Activated naive CD8-positive, alpha-beta T cell (primary cell): ENCODE measurements around the gene ZNF497.
"Not testable (repeated sequence)": the region's sequence is repeated elsewhere in the genome, so short reads cannot be mapped to it uniquely, and the experiment has no call there.

Experiments used
- H3K27ac Mint-ChIP-seq: one replicate; pipeline ENCODE4 v1.8.0; 2021; ENCODE audit warnings: mixed read lengths
- H3K27me3 Mint-ChIP-seq: one replicate; pipeline ENCODE4 v1.8.0; 2021; ENCODE audit warnings: mixed read lengths
- H3K36me3 Mint-ChIP-seq: one replicate; pipeline ENCODE4 v1.8.0; 2021; ENCODE audit warnings: mixed read lengths
- H3K4me1 Mint-ChIP-seq: one replicate; pipeline ENCODE4 v1.8.0; 2021; ENCODE audit warnings: low read depth, mixed read lengths
- H3K4me3 Mint-ChIP-seq: one replicate; pipeline ENCODE4 v1.8.0; 2021; ENCODE audit warnings: mild to moderate bottlenecking, mixed read lengths
- H3K9me3 Mint-ChIP-seq: one replicate; pipeline ENCODE4 v1.8.0; 2021; ENCODE audit warnings: low read depth, mixed read lengths

ZNF497 gene

DNA sequence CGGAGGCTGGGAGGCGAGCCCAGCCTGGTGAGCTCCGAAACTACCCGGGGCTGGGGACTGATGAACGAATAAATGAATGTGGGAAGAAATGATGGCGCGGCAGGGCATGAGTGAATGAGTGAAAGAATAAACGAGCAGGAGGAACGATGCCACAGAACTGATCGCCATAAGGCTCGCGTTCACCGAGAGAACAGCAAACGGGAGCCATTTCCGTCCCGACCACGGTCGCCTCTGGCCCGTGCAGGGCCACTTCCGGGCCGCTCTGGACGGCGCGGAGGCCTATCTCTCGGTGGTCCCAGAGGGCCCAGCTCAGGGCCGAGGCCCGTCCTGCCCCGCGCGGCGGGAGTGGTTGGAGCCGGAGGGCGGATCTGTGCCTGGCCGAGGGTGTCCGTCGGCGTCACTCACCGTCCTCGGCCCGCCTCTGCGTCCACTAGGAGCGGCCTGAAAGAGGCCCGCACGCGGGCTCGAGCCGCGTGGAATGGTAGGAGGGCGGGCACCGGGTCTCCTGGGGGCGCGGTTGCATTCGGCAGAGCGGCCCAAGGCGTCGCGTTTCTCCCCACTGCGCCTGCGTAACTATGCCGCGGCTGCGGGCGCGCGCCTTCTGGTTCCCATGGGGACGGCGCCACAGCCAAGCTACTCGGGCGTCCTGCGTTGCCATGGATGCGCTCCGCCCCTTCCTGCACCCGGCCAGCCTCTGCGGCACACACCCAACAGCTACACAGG lies at the start of gene ZNF497:
Gene ZNF497 (minus strand): TSS at position 480 of the 723 bp plus-strand sequence. CDS start 5,116 bp downstream, outside the sequence.
- Mint-ChIP-seq H3K4me1 (peaks cover 13% of the 10 kb centered on the region), H3K27me3 (no peaks in the 10 kb centered on the region), H3K36me3 (no peaks in the 10 kb centered on the region), H3K4me3 (peak within 1 kb of the TSS; percentile 96), H3K27ac (peak within 1 kb of the TSS; percentile 96), H3K9me3 (no peaks in the 10 kb centered on the region)

DNA sequence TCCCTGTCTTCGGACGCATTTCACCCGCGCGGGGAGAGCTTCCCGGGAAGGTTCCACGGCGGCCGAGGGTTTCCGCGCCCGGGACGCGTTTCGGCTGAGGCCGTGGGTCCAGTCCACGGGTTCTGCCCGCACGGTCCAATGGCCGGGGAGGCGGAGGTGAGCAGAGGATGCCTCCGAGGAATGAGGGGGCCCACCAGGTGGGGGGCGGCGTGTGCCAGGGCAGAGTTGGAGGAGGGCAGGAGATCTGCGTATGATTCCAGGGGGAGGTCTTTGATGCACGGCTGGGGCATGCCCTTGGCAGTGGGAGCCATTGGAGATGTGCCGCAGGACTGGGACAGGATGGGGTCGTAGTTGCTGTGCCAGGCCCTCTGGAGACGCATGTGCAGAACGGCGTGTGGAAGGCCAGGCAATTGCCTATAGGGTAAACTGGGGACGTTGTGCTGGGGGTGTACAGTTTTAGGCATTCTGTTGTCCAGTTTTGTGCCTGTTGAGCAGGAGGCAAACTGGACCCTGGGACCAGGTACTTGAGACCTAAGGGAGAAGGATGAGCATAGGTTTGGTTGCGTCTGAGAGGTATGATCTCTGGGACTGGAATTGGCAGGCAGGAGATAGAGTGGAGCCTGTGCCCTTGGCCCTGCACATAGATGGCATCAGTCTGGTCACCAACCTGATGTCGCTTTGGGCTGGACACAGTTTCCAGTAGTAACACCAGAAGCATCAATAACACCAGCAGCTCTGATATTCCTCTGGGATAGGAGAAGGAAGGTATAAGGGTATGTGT lies 46.6 kb upstream of the ZNF497 start:
- H3K4me1 Mint-ChIP-seq = peaks cover 30% of the 10 kb centered on the region
- peak overlapping the region; percentile 75 for H3K27ac Mint-ChIP-seq

GRCh38 chr19:58408152-58409009 lies 45.8 kb upstream of the ZNF497 start, which contains the start of gene ZNF584:
ZNF584 (plus strand) TSS chr19:58408649; CDS start chr19:58409148, 499 bp downstream.
- H3K36me3 Mint-ChIP-seq = peaks cover 2% of the 10 kb centered on the region
- no peaks in the 10 kb centered on the region for H3K27me3 Mint-ChIP-seq
- no peaks in the 10 kb centered on the region for H3K9me3 Mint-ChIP-seq
- peaks cover 32% of the 10 kb centered on the region for H3K4me1 Mint-ChIP-seq
- peak within 1 kb of the TSS; percentile 95 for H3K4me3 Mint-ChIP-seq
- H3K27ac Mint-ChIP-seq = peak within 1 kb of the TSS; percentile 86

More for the DNA sequence above, 46.6 kb upstream of the ZNF497 start:
- H3K9me3 Mint-ChIP-seq = no peaks in the 10 kb centered on the region
- peaks cover 2% of the 10 kb centered on the region for H3K36me3 Mint-ChIP-seq
- no peaks in the 10 kb centered on the region for H3K27me3 Mint-ChIP-seq
- H3K4me3 Mint-ChIP-seq = peak overlapping the region; percentile 95

GRCh38 chr19:58407658-58408151 lies 45.2 kb upstream of the ZNF497 start:
- peaks cover 31% of the 10 kb centered on the region for H3K4me1 Mint-ChIP-seq
- no peaks in the 10 kb centered on the region for H3K9me3 Mint-ChIP-seq
- H3K27me3 Mint-ChIP-seq = no peaks in the 10 kb centered on the region
- peak overlapping the region; percentile 86 for H3K27ac Mint-ChIP-seq
- H3K4me3 Mint-ChIP-seq = peak overlapping the region; percentile 95
- no peaks in the 10 kb centered on the region for H3K36me3 Mint-ChIP-seq

- no peaks in the 10 kb centered on the region for H3K9me3 Mint-ChIP-seq
- H3K27ac Mint-ChIP-seq = peak overlapping the region; percentile 86
- peak overlapping the region; percentile 95 for H3K4me3 Mint-ChIP-seq
- H3K4me1 Mint-ChIP-seq = peaks cover 31% of the 10 kb centered on the region
- H3K27me3 Mint-ChIP-seq = no peaks in the 10 kb centered on the region
- H3K36me3 Mint-ChIP-seq = no peaks in the 10 kb centered on the region
Observed at GRCh38 chr19:58406818-58407657, 44.5 kb upstream of the ZNF497 start.

- peaks cover 30% of the 10 kb centered on the region for H3K4me1 Mint-ChIP-seq
- not testable (repeated sequence) for H3K27ac Mint-ChIP-seq, H3K4me3 Mint-ChIP-seq, H3K9me3 Mint-ChIP-seq, H3K36me3 Mint-ChIP-seq, H3K27me3 Mint-ChIP-seq
Observed at GRCh38 chr19:58403920-58404478, 41.4 kb upstream of the ZNF497 start.

- no peaks in the 10 kb centered on the region for H3K9me3 Mint-ChIP-seq
- no peak overlapping the region for H3K27ac Mint-ChIP-seq
- H3K36me3 Mint-ChIP-seq = no peaks in the 10 kb centered on the region
Observed at GRCh38 chr19:58401840-58402421, 39.4 kb upstream of the ZNF497 start.

GRCh38 chr19:58400916-58401839 lies 38.6 kb upstream of the ZNF497 start:
- Mint-ChIP-seq H3K27ac (peak overlapping the region; percentile 68), H3K4me3 (peak overlapping the region; percentile 89), H3K9me3 (no peaks in the 10 kb centered on the region), H3K27me3 (no peaks in the 10 kb centered on the region), H3K36me3 (no peaks in the 10 kb centered on the region), H3K4me1 (peaks cover 13% of the 10 kb centered on the region)

More at GRCh38 chr19:58401840-58402421, 39.4 kb upstream of the ZNF497 start:
- peak overlapping the region; percentile 89 for H3K4me3 Mint-ChIP-seq
- peaks cover 20% of the 10 kb centered on the region for H3K4me1 Mint-ChIP-seq
- H3K27me3 Mint-ChIP-seq = no peaks in the 10 kb centered on the region

- H3K4me1 Mint-ChIP-seq = peaks cover 15% of the 10 kb centered on the region
- H3K27ac Mint-ChIP-seq = no peak overlapping the region
- peak overlapping the region; percentile 89 for H3K4me3 Mint-ChIP-seq
- no peaks in the 10 kb centered on the region for H3K36me3 Mint-ChIP-seq
- H3K27me3 Mint-ChIP-seq = no peaks in the 10 kb centered on the region
- no peaks in the 10 kb centered on the region for H3K9me3 Mint-ChIP-seq
Observed at GRCh38 chr19:58400316-58400915, 37.9 kb upstream of the ZNF497 start.

- H3K27ac Mint-ChIP-seq = no peak overlapping the region
- no peaks in the 10 kb centered on the region for H3K9me3 Mint-ChIP-seq
- no peaks in the 10 kb centered on the region for H3K27me3 Mint-ChIP-seq
- no peaks in the 10 kb centered on the region for H3K36me3 Mint-ChIP-seq
- no peak overlapping the region for H3K4me3 Mint-ChIP-seq
- peaks cover 16% of the 10 kb centered on the region for H3K4me1 Mint-ChIP-seq
Observed at GRCh38 chr19:58399903-58400302, 37.4 kb upstream of the ZNF497 start.

- Mint-ChIP-seq H3K27ac (no peak overlapping the region), H3K4me1 (peaks cover 22% of the 10 kb centered on the region), H3K4me3 (no peak overlapping the region), H3K36me3 (peaks cover 3% of the 10 kb centered on the region), H3K9me3 (no peaks in the 10 kb centered on the region), H3K27me3 (no peaks in the 10 kb centered on the region)
Observed at GRCh38 chr19:58398545-58398944, 36.0 kb upstream of the ZNF497 start.

DNA sequence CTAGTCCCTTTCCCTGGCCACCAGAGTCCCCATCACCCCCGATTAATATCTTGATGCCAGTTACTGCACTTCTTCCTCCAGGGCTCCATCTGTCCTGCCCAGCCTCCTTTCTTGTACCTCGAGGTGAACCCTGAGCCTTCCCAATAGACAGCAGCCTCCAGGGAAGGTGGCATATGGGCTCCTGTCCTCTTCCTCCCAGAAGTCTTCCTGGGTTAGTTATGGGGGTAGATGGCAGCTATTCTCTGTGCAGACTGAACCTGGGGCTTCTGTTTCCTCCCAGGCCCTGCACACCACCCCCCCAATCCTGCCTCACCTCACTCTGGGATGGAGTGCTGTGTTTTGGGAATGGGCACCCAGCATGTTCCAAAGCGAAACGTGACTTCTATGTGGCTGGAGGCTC lies 35.5 kb upstream of the ZNF497 start:
- Mint-ChIP-seq H3K27me3 (no peaks in the 10 kb centered on the region), H3K36me3 (peaks cover 4% of the 10 kb centered on the region), H3K4me1 (peaks cover 21% of the 10 kb centered on the region), H3K9me3 (no peaks in the 10 kb centered on the region), H3K4me3 (no peak overlapping the region), H3K27ac (no peak overlapping the region)
